OCI-LY1 (cell line): Measurements from ENCODE around the gene PRLH.

Experiments
- H2AFZ ChIP-seq: fragments of 200-600 bp; sonication (generic), shearing (Covaris generic); 2 replicates; pipeline ENCODE4 v1.6.0; 2014; ENCODE audit warnings: antibody characterized with exemption, mild to moderate bottlenecking, low read length
- H3F3A ChIP-seq: fragments of 200-600 bp; sonication (generic), shearing (Covaris generic); 2 replicates; pipeline ENCODE4 v1.6.0; 2014; ENCODE audit warnings: mild to moderate bottlenecking, antibody characterized with exemption, low read length, moderate library complexity; ENCODE audit not compliant: insufficient read depth
- H3K27ac ChIP-seq: fragments of 200-600 bp; sonication (generic); 2 replicates; pipeline ENCODE4 v1.5.1; 2014; ENCODE audit warnings: low read length, mixed run types, mild to moderate bottlenecking, low read depth; ENCODE audit not compliant: poor library complexity, severe bottlenecking
- H3K27me3 ChIP-seq: fragments of 200-600 bp; sonication (generic); 2 replicates; pipeline ENCODE4 v1.6.0; 2014; ENCODE audit warnings: antibody characterized with exemption, mild to moderate bottlenecking, low read length, moderate library complexity; ENCODE audit not compliant: insufficient read depth
- H3K36me3 ChIP-seq: fragments of 200-600 bp; sonication (generic); 2 replicates; pipeline ENCODE4 v1.6.1; 2014; ENCODE audit warnings: mild to moderate bottlenecking, antibody characterized with exemption, low read length, moderate library complexity, mixed read lengths; ENCODE audit not compliant: insufficient read depth
- H3K4me1 ChIP-seq: fragments of 200-600 bp; sonication (generic); 2 replicates; pipeline ENCODE4 v1.5.1; 2014; ENCODE audit warnings: mild to moderate bottlenecking, low read length, moderate library complexity; ENCODE audit not compliant: insufficient read depth, severe bottlenecking
- H3K4me2 ChIP-seq: fragments of 200-600 bp; sonication (generic), shearing (Covaris generic); 2 replicates; pipeline ENCODE4 v1.6.1; 2014; ENCODE audit warnings: low read length
- H3K4me3 ChIP-seq: fragments of 200-600 bp; sonication (generic); 2 replicates; pipeline ENCODE4 v1.5.1; 2014; ENCODE audit warnings: low read length, low read depth, mild to moderate bottlenecking, mixed read lengths; ENCODE audit not compliant: poor library complexity, severe bottlenecking
- H3K79me2 ChIP-seq: fragments of 200-600 bp; shearing (Covaris generic); 2 replicates; pipeline ENCODE4 v1.6.1; 2016; ENCODE audit warnings: mixed run types, low read length, mixed read lengths; ENCODE audit not compliant: insufficient read depth
- H3K9ac ChIP-seq: fragments of 200-600 bp; sonication (generic), shearing (Covaris generic); 2 replicates; pipeline ENCODE4 v1.6.1; 2014; ENCODE audit warnings: mild to moderate bottlenecking, low read length, mixed read lengths
- H3K9me2 ChIP-seq: fragments of 200-600 bp; sonication (generic), shearing (Covaris generic); 2 replicates; pipeline ENCODE4 v1.6.1; 2014; ENCODE audit warnings: low read depth, mild to moderate bottlenecking, low read length, mixed read lengths
- H3K9me3 ChIP-seq: fragments of 200-600 bp; shearing (Covaris generic); 2 replicates; pipeline ENCODE4 v1.6.1; 2014; ENCODE audit warnings: low read length, mixed read lengths
- H4K20me1 ChIP-seq: fragments of 200-600 bp; sonication (generic), shearing (Covaris generic); 2 replicates; pipeline ENCODE4 v1.6.0; 2016; ENCODE audit warnings: mild to moderate bottlenecking, low read length; ENCODE audit not compliant: insufficient read depth
- CTCF ChIP-seq: fragments of 200-600 bp; sonication (generic), shearing (Covaris generic); IDR thresholded peaks from 2 replicates; pipeline ENCODE4 v1.5.1; 2017; ENCODE audit warnings: mild to moderate bottlenecking, antibody characterized with exemption, low read length, moderate library complexity, mixed read lengths
- EZH2 ChIP-seq: fragments of 200-600 bp; sonication (generic), shearing (Covaris generic); IDR thresholded peaks from 2 replicates; pipeline ENCODE4 v1.8.0; 2017; ENCODE audit warnings: borderline replicate concordance, mixed run types, mild to moderate bottlenecking, antibody characterized with exemption, low read length, moderate library complexity, mixed read lengths

The PRLH gene

GRCh38 chr2:237540823-237541222, 25.6 kb upstream of the PRLH start:
- Histone ChIP-seq H3K79me2 (no peaks in the 10 kb centered on the region), H3K4me3 (no peak overlapping the region), H3K9me3 (no peaks in the 10 kb centered on the region), H3F3A (no peaks in the 10 kb centered on the region), H3K9me2 (no peaks in the 10 kb centered on the region), H3K27me3 (0 out of 2 replicates have a peak, but pooled peaks cover 7% of the 10 kb centered on the region), H3K36me3 (no peaks in the 10 kb centered on the region), H2AFZ (no peak overlapping the region), H3K27ac (no peak overlapping the region), H3K9ac (no peak overlapping the region), H3K4me2 (no peak overlapping the region), H3K4me1 (no peaks in the 10 kb centered on the region), H4K20me1 (no peaks in the 10 kb centered on the region)
- TF ChIP-seq CTCF (no peak), EZH2 (no peak)

GRCh38 chr2:237541243-237541642, 25.1 kb upstream of the PRLH start:
- H3F3A ChIP-seq: no peaks in the 10 kb centered on the region
- no peak overlapping the region for H3K27ac ChIP-seq
- TF ChIP-seq CTCF (no peak), EZH2 (no peak)
- no peaks in the 10 kb centered on the region for H3K4me1 ChIP-seq
- H3K9me2 ChIP-seq: no peaks in the 10 kb centered on the region
- H3K9ac ChIP-seq: no peak overlapping the region
- no peak overlapping the region for H2AFZ ChIP-seq
- H3K79me2 ChIP-seq: no peaks in the 10 kb centered on the region
- no peaks in the 10 kb centered on the region for H3K36me3 ChIP-seq
- no peaks in the 10 kb centered on the region for H4K20me1 ChIP-seq
- no peak overlapping the region for H3K4me3 ChIP-seq
- H3K9me3 ChIP-seq: no peaks in the 10 kb centered on the region
- 0 out of 2 replicates have a peak, but pooled peaks cover 7% of the 10 kb centered on the region for H3K27me3 ChIP-seq
- H3K4me2 ChIP-seq: no peak overlapping the region

GRCh38 chr2:237542001-237542704, 24.2 kb upstream of the PRLH start:
- no peak overlapping the region for H3K4me3 ChIP-seq
- H3K27me3 ChIP-seq: 0 out of 2 replicates have a peak, but pooled peaks cover 7% of the 10 kb centered on the region
- H3K36me3 ChIP-seq: no peaks in the 10 kb centered on the region
- no peak overlapping the region for H2AFZ ChIP-seq
- no peaks in the 10 kb centered on the region for H3K4me1 ChIP-seq
- no peak overlapping the region for H3K9ac ChIP-seq
- no peak overlapping the region for H3K27ac ChIP-seq
- no peaks in the 10 kb centered on the region for H3F3A ChIP-seq
- no peaks in the 10 kb centered on the region for H4K20me1 ChIP-seq
- H3K4me2 ChIP-seq: no peak overlapping the region
- no peaks in the 10 kb centered on the region for H3K9me2 ChIP-seq
- no peak for TF ChIP-seq EZH2
- no peaks in the 10 kb centered on the region for H3K79me2 ChIP-seq
- no peaks in the 10 kb centered on the region for H3K9me3 ChIP-seq
